SK-N-DZ (cell line): ENCODE data around the gene SPECC1.
"Not testable (repeated sequence)": the region's sequence is repeated elsewhere in the genome, so short reads cannot be mapped to it uniquely, and the experiment has no call there.

ENCODE experiments used
- DNase-seq: peaks from one replicate; pipeline ENCODE4 v3.0.0-alpha.2; 2015; ENCODE audit warnings: low spot score

The SPECC1 gene

DNA sequence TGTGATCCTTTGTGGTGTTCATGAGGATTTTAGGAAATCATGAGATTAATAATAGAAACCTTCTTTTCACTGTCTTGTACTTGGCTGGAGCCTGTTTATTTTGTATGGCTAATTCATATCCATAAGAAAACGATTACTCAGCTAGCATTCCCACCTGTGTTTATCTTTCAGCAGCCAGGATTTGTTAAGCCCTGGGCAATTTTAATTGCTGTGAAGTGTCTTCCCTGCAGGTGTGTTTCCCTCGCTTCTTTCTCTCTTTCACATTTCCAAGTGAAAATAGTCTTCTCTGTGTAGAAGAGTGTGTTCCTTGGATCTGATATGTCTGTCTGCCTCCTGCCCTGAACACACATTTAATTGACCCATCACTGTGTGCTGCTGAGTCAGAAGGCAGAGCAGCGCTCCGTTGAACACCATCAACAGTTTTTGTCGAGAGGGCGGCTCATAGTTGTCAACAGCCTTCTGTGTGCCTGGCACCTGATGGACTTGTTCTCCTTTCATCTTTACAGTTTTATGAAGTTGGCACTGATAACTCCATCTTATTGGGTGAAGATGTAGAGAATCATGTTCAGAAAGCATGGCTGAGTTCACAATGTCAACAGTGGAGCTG, 83.2 kb downstream of the SPECC1 start:
- DNase-seq, result no peak

DNA sequence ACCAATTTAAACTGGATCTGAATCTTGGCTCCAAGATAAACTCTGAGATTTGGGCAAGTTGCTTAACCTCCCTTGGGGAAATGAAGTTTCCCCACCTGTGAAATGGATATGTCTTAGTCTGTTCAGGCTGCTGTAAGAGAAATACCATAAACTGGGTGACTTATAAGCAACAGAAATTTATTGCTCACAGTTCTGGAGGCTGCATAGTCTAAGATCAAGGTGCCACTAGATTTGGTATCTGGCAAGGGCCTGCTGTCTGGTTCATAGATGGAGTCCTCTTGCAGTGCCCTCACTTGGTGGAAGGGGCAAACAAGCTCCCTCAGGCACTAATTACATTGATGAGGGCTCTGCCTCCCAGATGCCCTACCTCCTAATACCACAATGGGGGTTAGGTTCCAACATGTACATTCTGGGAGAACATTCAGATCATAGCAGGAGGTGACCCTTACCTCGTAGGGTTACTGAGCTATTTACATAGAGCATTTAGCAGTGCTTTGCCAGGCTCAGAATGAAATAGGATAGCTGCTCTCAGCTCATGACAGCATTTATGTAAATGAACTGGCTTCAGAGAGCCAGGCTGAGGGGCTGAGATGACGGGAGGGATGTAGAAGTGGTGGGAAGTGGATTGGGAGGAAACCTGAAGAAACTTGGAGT, 83.9 kb downstream of the SPECC1 start:
- DNase-seq, result no peak

DNA sequence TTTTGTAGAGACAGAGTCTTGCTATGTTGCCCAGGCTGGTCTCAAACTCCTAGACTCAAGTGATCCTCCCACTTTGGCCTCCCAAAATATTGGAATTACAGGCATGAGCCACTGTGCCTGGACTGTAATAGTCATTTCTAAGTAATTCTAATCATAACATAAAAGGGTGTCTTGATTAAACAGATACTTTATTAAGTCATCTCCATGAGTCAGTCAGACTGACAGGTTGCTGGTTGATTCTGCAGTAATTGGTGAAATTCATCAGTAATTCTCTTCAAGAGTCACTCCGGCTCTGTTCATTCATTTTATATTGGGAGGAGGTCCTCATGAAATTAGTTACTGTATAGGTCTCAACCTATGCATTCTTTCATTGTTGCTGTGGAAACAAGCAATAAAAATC, 85.6 kb downstream of the SPECC1 start:
- no peak for DNase-seq

DNA sequence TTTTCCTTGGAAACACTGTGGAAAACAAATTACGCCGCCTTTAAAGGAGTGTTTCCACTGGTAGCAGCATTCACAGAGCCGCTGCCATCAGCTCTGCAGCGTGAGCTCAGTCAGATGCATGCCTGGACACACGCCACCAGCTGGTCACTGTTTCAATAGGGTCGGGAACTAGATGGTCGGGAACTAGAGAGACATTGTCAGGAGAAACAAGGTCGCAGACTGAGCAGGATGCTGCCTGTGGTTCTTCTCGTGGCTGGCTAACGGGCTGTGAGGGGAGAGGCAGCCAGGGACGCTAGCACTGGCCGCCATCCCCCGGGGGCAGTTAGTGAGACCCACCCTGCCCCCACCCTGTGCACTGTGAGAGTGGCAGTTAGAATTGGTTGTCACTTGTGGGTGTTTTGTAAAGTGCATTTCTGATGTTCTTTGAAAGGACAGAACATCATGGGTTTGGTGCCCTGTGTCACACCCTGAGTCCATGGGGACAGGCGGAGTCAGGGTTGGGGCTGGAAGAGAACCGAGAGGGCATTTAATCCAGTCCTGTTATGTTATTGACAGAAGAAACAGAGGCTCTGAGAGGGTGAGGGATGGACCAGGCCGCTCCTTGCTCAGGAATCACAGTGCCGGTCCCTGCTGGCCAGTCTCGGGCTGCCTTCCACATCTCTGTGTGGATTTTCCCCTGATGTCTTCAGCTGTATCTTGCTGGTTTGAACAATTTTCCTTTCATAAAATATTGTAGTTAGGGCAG, 86.3 kb downstream of the SPECC1 start:
- peak; percentile 56 for DNase-seq

DNA sequence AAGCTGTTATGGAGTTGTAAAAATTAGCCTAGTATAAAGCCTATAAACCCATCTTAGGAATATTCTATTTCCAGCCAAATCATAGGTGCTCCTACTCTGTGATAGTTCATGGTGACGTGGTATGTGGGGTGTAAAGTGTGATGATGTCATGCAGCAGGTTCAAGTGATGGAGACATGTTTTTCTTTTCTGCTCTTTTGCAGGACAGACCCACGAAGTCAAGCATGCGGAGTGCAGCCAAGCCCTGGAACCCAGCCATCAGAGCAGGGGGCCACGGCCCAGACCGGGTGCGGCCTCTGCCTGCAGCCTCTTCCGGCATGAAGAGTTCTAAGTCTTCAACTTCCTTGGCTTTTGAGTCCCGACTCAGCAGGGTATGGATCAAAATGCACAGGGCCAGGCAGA, 87.3 kb downstream of the SPECC1 start:
- DNase-seq, result no peak

DNA sequence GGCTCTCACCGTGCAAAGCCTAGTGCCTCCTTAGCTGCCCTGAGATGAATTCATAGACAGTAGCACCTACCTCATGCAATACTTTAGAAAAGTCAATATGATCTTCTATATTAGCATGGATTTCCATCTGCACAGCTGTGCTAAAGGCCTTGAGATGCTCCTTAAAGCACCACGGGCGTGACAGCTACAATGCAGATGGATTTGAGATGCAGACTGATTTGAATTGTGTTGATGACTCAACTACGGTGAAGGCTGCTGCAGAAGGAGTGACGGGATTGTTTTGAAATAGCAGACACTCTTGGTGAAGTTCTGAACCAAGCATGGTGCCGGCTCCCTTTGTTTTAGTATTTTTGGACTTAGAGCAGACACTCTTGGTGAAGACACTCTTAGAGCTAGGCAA, 88.2 kb downstream of the SPECC1 start:
- no peak for DNase-seq

DNA sequence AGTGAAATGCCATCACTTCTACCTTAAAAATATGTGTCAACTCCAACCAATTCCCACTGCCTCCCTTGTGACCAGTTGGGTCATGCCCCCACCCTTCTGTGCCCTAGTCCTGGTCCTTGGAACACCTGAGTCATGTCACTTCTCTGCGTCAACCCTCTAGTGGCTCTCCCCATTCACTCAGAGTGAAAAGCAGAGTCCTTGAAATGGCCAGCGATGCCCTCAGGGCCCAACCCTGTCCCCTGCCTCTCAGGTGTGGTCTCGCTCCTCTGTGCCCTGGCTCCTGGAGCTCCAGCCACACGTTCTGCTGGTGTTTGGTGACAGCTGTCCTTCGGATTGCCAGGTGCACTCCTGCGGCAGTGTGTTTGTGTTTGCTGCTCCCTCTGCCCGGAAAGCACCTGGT, 89.2 kb downstream of the SPECC1 start:
- no peak for DNase-seq

DNA sequence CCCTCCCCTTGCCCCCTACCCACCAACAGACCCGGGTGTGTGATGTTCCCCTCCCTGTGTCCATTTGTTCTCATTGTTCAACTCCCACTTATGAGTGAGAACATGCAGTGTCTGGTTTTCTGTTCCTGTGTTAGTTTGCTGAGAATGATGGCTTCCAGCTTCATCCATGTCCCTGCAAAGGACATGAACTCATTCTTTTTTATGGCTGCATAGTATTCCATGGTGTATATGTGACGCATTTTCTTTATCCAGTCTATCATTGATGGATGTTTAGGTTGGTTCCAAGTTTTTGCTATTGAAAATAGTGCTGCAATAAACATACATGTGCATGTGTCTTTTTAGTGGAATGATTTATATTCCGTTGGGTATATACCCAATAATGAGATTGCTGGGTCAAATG, 91.6 kb downstream of the SPECC1 start:
- not testable (repeated sequence) for DNase-seq

DNA sequence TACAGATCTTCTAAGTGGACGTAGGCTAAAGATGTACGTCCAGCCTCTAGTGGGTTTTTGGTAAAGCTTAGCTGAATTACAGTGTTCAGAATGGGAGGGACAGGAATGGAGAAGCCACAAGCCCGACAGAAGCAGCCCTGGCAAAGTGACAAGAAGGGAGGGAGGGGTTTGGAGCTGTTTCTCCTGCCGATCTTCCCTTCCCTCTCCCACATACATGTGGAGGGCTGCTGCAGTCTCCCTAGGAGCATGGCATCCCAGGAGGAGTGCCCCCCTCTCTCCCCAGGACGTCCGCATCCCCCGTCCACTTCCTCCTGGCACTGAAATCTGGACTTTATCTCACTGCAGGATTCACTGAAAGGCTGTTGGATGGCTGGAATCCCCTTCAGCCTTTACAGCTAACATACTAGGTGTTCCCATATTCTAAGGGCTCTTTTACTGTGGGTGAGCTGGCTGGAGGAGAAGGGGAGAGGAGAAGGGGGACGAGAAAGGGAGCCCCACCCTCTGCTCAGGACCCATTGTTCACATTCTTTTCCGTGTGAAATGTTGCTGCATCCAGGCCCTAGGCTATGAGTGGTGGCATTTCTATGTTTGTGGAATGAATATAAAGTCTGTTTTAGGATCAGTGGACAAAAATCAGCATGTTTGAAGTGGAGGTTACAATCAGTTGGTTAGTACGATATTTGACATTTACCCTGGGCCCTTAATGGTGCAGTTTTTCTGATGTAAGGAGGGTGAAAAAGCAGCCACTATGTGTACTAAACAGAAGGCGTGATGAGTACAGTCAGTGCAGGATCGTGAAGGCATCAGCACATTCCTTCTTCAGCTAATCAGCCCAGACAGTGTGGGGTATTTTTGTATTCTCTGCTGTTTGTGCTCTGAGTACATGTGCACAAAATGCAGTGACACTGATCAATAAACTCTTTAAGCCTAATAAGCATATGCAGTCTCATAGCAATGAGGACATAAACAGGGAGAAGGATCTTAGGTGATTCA, 94.6 kb downstream of the SPECC1 start:
- DNase-seq, result no peak

DNA sequence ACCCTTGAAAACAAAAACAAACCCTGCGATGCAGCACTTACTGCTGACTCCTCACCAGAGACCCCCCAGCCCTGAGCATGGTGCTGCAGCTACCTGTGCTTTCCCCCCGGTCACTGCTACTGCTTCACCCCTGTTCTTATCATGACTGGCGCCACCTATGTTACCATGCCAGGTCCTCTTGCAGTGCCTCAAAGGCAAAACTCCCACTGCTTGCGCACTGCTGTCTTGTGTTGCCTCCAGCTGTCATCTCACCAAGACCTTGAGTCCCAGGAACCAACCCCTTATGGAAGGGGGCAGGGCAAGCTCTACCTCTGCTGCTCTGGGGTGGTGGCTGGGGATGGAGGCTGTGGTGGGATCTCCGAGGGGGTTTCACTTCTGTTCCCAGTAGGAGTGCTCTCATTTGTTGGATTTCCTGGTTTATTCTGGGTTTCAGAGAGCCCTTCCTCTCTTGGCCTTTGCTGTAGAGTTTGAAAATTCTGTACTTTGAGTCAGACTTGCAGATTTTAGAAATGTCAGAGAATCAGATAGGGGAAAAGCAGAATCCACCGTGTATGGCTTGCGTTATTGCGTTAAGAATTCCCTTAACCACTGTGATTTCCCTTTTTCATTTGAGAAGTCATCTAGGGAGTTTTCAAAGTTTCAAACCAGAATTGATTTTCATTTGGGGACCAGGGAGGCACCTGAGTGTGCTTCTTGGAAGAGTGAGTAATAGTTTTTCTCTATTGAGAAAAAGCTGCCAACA, 96.6 kb downstream of the SPECC1 start:
- DNase-seq, result no peak

DNA sequence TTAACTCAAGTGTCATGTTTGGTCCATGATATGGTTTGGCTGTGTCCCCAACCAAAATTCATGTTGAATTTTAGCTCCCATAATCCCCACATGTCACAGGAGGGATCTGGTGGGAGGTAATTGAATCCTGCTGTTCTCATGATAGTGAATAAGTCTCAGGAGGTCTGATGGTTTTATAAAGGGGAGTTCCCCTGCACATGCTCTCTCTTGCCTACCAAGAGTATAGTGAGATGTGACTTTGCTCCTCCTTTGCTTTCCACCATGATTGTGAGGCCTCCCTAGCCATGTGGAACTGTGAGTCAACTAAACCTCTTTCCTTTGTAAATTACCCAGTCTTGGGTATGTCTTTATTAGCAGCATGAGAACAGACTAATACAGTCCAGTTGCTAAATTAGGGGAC, 97.3 kb downstream of the SPECC1 start:
- not testable (repeated sequence) for DNase-seq

DNA sequence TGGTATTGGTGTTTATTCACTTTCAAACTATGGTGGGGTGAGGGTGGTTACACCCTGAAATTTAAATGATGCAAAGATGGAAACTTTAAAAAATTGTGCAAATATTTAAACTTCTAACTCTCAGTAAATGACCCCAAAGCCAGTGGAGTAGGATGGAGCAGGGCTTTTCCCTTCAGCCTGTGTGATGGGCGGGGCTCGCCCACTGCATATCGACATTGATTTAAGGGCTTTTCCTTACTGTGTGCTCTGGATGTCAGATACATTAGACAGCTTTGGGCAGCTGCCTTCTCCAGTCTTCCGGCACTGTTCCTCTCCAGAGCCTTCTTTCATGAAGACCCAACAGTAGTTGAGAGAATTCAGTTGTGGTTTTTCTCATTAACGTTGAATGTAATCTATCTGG, 99.9 kb downstream of the SPECC1 start:
- DNase-seq, result no peak

DNA sequence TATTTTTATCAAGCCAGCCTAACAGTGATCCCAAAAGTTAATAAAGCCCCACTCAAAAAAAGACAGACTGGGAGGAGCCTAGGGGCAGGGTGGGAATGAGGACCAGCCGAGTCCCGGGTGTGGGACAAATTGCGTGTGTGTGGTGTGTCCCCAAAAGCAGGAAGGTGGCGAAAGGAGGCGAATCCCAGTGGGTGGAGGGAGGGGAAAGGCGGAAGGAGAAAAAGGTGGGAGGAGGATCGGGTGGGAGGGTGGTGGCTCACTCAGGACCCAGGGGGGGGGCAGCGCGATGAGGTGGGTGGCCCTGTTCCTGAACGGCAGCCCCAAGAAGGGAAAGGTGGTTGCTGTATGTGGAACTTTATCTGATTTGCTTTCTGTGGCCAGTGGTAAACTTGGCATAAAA, 102.4 kb downstream of the SPECC1 start:
- no peak for DNase-seq

DNA sequence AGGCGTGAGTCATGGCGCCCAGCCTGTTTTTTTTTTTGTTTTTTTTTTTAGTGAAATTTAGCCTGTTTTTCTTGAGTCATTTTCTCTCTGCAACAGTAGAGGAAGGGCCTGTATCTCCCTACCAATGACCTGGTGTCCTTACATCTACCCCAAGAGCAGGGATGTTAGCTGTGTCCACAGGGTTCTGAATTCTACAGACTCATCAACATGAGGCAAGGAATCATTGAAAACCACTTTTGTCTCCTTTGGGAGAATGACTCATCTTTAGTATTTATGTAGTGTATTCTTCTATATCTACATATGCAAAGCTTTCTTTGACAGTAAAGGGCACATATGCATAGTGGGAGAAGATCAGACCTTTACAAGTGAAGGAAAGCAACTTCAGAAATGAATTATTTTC, 105.3 kb downstream of the SPECC1 start:
- DNase-seq, result no peak

DNA sequence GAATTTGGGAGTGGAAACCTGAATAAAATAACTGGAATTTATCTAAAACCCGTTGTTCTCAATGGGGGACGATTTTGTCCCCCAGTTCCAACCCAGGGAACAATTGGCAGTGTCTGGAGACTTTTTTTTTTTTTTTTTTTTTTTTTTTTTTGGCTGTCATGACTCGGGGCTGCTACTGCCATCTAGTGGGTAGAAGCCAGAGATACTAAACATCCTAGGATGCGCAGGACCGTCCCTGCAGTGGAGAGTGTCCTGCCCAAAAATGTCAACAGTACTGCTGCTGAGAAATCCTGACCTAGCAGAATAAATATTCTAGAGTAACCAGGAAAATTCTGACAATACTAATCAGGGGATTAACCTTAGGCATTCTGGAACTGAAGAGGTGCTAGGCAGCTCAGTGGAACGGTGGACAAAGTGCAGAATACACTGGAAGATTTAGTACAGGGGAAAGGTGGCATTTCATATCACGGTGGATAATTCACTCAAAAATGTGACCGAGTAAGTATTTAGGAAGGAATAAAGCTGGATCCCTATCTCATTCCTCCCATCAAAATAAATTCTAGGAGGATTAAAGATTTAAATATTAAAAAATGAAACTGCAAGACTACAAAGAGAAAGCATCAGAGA, 107.6 kb downstream of the SPECC1 start:
- peak; percentile 66 for DNase-seq

DNA sequence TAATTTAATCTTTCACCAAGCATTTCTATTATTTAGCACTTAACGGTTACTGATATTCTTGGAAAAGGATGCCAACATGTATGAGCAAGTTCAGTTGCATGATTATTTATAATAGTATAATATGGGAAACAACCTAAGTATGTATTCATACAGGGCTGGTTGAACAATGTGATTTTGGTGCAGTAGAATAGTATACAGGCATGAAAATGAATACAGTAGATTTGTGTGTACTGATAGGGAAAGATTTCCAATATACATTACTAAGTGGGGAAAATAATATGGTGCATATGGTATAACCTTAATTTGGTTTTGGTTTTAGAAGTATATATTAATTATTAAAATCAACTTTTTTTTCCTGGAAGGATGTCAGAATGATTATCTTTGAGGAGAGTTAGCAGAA, 109.1 kb downstream of the SPECC1 start:
- no peak for DNase-seq

DNA sequence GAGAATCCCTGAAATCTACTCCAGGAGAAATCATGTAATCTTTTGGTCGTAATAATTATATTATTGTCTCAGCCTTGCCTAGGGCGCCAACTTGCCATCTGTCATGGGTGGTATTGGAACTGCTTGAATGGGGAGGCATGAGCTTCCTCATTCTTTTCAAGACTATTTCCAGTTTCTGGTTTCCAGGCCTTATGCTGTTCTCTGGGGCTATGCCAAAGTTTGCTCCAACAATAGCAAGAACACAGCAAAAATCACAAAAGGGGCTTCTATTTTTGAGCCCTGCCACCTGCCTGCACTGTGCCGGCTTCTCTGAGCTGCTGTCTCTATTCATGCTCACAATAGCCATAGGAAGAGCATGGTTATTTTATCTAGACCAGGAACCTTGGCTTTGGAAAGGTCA, 111.7 kb downstream of the SPECC1 start:
- DNase-seq, result no peak

DNA sequence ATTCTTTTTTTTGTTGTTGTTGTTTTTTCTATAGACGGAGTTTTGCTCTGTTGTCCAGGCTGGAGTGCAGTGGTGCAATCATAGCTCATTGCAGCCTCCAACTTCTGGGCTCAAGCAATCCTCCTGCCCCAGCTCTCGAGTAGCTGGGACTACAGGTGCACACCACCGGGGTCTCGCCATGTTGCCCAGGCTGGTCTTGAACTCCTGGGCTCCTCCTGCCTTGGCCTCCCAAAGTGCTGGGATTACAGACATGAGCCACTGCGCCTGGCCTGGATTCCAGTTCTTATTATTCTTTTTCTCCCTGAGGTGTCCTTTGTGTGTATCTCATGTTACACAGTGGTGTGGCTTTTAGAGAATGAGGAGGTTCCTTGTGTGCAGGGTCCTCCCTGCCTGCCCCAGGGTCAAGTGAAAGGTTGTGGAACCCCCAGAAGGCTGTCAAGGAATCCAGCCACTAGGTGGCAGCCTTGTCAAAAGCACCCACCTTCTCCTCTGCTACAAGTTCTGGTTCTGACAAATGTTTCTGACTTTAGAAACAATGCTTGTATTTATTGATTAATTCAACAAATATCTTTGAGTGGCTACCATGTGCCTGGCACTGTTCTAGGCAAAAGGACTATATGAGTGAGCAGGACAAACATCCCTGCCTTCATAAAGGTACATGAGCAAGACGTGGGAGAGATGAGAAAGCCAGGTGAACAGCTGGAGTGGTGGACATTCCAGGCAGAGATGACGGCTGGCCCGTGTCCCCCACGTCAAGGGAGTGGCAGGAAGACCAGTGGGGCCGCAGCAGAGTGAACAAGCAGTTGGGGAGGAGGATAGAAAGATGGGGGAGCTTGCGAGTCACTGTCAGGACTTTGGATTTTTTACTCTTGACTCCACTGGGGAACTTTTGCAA, 112.4 kb downstream of the SPECC1 start:
- peak; percentile 58 for DNase-seq

DNA sequence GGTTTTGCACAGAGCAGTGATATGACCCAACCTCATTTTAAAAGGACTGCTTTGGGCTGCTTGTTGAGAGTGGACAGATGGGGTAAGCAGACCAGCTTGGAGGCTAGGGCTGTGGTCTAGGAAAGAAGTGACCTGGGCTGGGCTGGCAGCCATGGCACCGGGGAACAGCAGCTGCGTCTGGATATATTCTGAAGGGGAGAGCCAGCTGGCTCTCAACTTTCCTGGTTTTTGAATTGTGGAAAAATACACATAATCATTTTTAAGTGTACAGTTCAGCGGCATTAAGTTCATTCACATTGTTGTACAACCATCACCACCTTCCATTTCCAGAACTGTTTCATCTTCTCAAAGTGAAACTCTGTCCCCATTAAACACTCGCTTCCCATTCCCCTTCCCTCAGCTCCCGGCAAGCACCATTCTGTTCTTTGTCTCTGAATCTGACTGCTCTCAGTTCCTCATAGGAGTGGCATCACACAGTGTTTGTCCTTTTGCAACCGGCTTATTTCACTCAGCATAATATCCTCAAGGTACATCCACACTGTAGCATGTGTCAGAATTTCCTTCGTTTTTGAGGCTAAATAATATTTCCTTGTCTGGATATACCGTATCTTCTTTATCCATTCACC, 113.2 kb downstream of the SPECC1 start:
- DNase-seq, result no peak
